Esophagus squamous epithelium (tissue), 4 donors: Measurements from ENCODE around the gene RUFY1.
A peak's percentile ranks its signal among the peaks of the same experiment; 100 is the strongest.

Source experiments
- POLR2A ChIP-seq, 4 donors: fragments of 450-650 bp; IDR thresholded peaks; one replicate each; pipeline ENCODE4 v1.6.1; 2017; ENCODE audit warnings: antibody characterized with exemption in 4 of 4, mild to moderate bottlenecking in 4 of 4, moderate library complexity in 3 of 4
- TF ChIP-seq, protein P1 (sequence below), 6 experiments: fragments of 450-650 bp in 4 of 6; fragments of 200-600 bp in 2 of 6; sonication (generic) in 2 of 6; IDR thresholded peaks; one replicate each; pipeline ENCODE4 v1.5.1; 2016 to 2019; ENCODE audit warnings: antibody characterized with exemption in 6 of 6, mild to moderate bottlenecking in 4 of 6, moderate library complexity in 4 of 6

DNA sequence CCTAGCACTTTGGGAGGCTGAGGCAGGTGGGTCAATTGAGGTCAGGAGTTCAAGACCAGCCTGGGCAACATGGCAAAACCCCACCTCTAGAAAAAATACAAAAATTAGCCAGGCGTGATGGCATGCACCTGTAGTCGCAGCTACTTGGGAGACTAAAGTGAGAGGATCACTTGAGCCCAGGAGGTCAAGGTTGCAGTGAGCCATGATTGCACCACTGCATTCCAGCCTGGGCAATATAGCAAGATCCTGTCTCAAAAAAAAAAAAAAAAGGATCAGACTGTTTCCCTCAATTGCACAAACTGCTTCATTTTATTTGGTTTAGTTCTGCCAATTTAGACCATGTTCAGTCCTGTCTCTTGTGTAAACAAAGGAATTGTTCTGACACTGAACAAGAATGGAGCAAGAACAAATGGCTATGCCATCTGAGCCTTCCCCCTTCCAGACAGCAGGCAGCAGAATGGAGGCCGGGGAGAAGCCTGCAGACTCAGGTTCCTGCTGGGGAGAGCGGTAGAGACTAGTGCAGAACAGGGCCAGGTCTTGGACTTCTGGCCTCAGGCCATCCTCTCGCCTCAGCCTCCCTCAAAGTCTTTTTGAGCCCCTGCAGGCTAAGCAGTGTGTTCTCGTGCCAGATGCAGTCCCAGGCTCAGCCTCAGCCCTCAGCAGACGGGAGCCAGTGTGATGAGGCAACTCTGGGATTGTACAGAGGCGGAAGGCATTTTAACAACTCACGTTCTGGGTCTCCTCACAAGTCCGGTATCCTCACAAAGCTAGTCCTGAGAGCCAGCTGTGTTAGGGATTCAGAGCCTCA, 54.9 kb downstream of the RUFY1 start:
- TF ChIP-seq POLR2A (IDR thresholded peaks at IDR 0.05): no peak
- TF ChIP-seq, protein P1, sequence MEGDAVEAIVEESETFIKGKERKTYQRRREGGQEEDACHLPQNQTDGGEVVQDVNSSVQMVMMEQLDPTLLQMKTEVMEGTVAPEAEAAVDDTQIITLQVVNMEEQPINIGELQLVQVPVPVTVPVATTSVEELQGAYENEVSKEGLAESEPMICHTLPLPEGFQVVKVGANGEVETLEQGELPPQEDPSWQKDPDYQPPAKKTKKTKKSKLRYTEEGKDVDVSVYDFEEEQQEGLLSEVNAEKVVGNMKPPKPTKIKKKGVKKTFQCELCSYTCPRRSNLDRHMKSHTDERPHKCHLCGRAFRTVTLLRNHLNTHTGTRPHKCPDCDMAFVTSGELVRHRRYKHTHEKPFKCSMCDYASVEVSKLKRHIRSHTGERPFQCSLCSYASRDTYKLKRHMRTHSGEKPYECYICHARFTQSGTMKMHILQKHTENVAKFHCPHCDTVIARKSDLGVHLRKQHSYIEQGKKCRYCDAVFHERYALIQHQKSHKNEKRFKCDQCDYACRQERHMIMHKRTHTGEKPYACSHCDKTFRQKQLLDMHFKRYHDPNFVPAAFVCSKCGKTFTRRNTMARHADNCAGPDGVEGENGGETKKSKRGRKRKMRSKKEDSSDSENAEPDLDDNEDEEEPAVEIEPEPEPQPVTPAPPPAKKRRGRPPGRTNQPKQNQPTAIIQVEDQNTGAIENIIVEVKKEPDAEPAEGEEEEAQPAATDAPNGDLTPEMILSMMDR (IDR thresholded peaks at IDR 0.05): peak in 1 of 6 experiments; percentile 6
